NCI-H128 (cell line): ENCODE results near the gene TIAM2.
"Not testable (repeated sequence)": the region's sequence is repeated elsewhere in the genome, so short reads cannot be mapped to it uniquely, and the experiment has no call there.

ENCODE experiments used
- DNase-seq: peaks from one replicate; lab custom pipeline; 2025; ENCODE audit not compliant: unreplicated experiment; lab: John Stamatoyannopoulos, UW

Gene TIAM2

DNA sequence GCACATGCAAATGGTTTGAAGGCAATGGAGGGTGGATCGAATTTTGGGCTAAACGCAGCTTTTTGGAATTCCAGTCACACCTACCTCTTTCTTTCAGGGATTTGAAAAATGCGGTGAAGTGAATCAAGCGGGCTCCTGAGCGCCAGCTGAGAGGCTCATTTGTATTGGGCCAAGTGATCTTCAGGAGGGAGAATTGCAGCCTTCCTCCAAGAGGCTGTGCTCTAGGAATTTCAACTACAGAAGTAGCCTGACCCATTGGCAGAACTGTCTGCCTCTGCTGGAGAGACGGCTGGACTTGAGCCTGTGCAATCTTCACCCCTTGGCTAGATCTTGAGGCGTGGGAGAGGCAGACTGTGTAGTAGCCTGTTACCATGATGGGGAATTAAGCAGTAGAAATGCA, 5.7 kb upstream of the TIAM2 start:
- no peak for DNase-seq

DNA sequence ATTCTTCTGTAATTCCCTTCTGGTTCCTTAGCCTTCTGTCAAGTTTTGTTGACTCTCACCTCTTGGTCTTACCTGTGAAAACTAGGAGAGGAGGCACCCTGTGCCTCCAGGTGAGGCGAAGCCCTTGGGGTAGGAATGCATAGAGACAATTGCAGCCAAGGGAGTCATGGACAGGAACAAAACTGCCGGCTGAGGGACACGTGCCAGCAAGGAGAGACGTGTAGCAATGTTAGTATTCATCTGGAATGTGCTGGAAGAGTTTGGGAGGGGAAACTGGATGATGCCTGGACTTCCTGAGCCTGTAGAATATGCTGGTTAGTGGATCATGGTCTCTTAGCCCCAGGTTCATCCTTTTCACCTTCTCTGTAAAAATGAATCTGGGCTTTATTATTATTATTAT, 3.9 kb upstream of the TIAM2 start:
- DNase-seq, result no peak

DNA sequence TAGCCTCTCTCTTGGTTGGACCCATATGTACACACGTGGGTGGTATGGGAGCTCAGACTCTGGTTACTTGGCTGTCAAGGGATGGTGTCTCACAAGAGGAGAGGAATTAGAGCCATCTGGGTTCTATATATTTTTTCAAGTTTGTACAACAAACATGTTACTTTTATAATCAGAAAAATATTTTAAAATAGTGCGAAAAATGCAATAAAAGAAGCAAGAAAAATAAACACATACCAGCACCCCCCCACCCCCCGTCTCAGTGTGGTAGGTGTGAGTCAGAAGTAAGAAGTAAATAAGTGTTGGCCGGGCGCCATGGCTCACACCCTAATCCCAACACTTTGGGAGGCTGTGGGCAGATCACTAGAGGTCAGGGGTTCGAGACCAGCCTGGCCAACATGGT, 2.1 kb upstream of the TIAM2 start:
- DNase-seq, result no peak

DNA sequence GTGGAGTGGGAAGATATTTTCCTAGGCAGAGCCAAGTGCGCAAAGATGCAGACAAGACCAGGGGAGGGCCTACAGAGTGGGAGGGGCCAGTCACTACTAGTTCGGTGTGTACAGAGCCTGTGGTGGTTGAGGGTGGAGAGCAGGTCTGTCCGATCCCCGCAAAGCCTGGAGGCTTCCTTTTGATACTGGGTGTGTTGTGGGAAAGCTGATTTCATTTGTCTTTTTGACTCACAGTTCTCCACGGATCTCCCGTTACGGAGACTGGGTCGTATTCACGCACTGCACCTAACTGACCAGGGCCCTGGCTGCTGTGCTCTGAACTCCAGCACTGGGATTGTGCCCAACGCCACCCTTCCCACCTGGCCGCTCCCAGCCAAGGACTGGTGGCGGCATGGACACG, 1.4 kb upstream of the TIAM2 start:
- no peak for DNase-seq

DNA sequence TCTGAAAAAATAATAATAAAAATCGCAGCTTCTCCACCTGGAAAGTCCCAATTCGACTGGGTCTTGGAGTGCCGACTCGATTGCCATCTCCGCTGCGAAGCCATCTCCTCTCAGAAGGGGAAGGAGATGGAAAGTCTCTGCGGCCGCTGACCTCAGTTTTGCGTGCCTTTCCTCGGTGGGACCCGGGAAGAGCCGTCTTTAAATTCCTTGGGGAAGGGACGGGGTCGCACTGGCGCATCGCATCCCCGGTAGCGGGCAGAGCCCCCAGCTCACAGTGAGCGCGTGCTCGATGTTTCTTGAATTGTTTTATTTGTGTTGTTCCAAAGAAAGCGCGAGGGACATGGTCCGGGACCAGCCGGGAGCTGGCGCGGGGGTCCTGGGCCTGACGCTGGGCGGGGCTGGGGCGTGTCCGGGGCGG, 270 bp upstream of the TIAM2 start:
- no peak for DNase-seq

DNA sequence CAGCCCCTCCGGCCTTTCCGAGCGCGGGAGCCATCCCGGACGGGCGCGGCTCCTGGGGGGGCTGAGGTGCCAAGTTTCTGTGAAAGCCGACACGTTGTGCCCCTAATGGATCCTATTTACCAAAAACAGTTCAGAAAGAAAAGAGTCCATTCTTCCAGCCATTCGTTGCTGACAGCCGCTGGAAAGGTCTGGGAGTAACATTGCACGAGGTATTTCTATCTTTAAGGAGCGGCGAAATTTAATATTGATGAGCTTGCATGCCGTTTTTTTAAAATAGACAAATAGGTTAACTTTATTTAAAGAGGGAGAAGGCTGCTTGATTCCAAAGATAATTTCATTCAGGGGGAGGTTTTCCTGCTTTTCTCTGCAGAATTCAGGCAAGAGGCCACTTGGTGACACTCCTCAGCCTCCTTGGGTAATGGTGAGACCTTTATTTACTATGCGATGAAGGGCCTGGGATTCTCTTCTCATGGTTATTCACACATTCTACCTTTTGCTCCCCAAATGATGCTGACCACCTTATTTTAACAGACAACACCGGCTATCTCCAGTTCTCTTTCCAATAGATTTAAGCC, 988 bp downstream of the TIAM2 start:
- no peak for DNase-seq

DNA sequence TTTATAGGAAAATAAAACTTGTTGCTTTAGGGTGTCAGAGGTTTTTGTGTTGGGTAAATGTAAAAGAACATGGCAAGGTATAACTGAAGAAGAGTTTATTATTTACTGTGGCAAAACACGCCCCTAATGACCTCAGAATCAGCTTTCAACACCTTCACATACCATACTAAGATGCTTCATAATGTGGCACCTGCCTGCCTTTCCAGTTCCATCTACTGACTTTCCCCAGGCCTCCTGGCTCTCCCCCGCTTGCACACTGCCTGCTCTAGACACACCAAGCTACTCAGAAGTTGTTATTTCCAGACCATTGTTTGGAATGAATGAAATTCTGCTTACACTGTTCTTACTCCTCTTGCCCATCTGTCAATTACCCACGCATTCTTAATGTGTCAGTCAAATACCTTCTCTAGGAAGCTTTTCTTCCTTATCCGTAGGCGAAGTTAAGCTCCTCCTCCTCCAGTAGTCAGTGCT, 1.8 kb downstream of the TIAM2 start:
- no peak for DNase-seq

DNA sequence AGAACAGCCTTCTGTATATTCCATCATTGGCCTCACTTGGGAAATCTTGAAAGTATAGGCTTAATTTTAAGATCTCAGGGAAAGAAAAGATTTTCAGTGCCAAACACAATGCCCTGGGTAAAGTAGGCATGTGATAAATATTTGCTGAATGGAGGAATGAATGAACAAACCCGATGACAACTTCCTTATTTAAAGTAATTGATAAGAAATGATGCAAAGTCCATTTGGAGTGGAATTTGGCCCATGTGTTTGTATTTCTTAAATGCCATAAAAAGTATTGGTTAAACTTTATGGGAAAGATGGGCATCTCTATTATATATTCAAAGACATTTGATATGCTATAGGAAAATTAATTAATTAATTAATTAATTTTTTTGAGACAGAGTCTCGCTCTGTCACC, 3.7 kb downstream of the TIAM2 start:
- no peak for DNase-seq

DNA sequence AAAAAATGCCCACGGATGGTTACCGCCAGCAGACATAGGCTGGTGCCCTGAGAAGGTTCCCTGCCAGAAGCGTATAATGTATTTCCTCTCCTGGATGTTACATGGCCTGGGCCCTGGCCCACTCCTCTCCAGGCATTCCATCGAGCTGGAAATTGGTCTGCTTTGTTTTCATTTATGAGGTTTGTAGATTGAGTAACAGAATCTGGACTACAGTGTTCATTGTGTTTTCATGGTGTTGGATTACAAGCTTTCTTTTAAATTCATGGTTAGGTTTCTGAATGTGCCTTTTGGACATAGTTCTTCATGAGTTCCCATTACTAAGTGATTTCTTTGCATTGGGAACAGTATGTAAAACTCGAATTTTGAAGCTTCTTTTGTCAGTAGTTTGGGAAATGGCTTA, 6.4 kb downstream of the TIAM2 start:
- no peak for DNase-seq

DNA sequence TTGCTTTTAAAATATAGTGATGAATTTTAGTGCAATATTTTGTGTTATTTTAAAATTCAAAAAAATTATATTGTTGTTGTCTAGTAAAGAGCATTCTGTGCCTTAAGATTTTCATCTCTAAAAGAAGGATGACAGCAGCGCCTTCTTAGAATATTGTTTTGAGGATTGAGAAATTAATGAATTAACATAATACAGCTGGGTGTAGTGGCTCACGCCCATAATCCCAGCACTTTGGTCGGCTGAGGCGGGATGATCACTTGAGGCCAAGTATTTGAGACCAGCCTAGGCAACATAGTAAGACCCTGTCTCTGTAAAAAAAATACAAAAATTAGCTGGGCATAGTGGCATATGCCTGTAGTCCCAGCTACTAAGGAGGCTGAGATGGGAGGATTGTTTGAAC, 6.8 kb downstream of the TIAM2 start:
- DNase-seq, result no peak

DNA sequence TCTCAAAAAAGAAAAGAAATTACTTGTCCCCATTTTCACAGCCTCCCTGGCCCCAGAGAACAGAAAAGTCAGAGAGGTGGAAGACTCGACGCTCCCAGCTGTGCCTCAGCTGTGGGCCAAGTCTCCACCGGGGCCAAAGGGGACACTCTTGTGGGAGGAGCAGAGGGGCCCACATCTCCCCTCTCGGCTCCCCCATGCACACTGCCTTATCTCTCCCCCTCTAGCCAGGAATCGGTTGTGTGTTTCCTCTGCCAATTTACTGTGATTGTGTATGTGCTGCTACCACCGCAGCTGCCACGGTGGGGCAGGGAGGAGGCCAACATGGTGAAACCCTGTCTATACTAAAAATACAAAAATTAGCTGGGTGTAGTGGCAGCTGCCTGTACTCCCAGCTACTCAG, 8.4 kb downstream of the TIAM2 start:
- no peak for DNase-seq

DNA sequence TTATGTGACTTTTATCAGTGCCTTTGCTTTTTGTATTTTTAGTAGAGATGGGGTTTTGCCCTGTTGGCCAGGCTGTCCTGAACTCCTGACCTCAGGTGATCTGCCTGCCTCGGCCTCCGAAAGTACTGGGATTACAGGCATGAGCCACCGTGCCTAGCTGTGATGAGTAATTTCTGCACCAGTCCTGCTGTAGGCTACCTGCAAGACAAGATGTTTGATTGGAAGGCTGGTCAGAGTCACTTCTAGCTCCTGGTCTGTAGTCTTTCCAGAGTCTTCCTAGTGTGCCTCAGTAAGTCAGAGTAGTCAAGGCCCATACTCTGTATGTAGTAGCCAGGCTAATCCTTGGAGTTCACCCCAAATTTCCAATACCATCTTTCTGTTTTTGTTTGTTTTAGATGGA, 8.9 kb downstream of the TIAM2 start:
- DNase-seq, result no peak

DNA sequence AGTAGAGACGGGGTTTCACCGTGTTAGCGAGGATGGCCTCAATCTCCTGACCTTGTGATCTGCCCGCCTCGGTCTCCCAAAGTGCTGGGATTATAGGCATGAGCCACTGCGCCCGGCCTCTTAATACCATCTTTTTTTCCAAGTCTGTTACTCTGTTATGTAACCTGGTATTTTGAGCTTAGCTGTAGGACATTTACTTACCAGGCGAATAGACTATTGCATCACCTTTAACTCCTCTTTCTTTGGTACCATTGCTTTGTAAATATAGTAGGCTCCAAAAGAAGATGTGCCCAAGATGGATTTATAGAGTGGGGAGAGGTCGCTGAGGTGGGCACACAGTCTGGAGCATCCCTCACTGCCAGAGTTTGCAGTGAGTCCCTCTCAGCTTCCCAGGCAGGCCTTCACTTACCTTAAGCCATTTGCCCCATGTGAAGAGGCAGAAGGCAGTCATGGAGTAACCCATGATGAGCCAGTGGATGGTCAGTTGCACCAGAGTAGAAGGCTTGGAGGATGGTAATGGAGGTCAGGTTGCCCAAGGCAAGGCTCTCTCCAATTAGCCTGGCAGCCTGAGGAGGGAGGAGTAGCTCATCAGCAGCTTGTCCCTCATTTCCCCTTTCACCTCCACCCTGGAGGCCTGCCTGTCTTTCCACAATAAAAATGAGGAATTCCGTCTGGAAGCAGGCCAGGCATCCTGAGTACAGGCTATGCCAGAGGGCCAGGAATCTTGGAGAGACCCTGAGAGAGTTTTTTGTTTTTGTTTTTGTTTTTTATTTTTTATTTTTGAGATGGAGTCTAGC, 9.7 kb downstream of the TIAM2 start:
- no peak for DNase-seq

DNA sequence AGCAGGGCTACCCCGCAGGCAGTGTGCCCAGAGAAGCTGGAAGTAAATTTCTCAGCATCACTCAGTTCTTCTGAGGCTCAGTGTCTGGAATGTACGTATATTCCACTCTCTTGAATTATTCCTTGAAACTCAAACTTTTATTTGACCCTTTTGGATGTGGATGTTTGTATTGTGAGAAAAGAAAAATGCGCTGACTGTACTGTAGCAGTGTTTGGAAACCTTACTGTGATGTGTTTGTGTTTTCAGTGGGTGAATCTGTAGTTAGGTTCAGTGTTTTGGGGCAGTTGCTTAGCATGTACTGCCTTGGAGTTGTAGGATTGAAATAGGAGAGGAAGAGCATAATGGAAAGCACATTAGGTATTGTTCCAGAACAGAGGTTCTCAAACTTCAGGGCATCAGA, 13.5 kb downstream of the TIAM2 start:
- no peak for DNase-seq

DNA sequence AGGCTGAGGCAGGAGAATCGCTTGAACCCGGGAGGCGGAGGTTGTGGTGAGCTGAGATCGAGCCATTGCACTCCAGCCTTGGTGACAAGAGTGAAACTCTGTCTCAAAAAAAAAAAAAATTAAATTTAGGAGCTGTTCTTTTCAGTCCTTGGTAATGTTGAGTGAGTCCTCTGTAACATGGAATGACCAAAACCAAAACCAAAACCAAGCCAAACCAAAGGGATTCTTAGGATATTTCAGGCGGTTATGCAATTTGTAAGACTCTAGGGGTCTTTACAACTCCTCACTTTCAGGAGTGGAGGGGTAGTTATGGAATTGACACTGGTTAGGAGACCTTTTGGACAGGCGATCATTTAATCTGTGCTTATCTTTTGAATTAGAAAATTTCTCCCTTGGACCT, 15.8 kb downstream of the TIAM2 start:
- no peak for DNase-seq

DNA sequence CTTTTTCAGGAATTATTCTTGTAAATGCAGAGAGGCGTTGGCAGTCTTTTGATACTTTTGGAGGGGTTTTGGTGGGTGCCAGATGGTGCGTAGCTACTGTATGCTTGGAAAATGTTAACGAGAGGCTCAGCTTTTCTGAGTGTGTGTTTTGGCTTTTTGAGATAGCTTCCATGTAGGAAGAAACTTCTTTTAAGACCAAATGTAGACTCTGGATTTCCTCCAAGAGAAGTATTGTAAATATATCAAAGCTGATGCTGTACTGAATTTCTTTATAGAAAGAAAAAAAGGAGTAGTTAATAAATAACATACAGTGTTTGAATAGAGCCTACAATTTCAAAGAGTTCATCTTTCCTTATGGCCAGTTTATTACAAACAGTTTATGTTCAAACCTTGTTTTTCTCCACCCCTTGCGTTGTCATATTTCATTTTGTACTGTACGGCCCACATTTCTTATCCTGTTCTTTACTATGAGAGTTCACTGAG, 16.7 kb downstream of the TIAM2 start:
- no peak for DNase-seq

DNA sequence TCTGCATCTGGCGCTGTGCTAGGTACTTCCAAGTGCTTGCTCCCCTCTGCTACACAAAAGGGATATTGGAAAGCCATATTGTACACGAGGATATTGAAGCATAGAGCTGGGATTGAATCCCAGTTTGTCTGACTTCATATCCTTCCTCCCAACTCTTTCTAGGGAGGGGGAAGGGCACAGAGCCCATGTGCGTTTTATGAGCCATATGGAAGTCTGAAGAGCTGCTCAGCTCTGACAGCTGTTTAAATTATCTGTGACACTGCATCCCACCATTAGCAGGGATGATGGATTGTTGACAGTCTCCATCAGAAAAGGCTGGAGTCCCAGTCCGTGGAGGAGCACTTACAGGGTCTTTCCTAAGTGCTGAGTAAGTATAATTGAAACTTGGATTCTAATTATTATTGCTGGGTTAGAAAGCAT, 18.4 kb downstream of the TIAM2 start:
- no peak for DNase-seq

DNA sequence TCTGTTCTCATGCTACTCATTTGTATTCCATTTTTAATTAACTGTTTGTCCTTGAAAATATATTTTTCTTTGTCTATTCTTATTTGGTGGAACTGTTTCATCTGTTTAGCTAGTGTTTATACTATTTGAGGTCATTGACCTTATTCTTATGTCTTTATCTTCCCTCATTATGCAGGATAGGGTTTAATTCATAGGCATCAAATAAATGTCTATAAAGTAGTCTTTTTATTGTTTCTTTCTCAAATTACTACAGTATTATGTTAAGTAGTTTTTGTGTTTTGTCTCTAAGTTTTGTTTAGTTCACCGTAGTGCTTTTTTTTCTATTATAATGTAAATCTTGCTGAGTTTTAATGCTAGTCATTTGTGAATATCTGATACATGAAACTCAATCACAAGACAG, 19.0 kb downstream of the TIAM2 start:
- no peak for DNase-seq

DNA sequence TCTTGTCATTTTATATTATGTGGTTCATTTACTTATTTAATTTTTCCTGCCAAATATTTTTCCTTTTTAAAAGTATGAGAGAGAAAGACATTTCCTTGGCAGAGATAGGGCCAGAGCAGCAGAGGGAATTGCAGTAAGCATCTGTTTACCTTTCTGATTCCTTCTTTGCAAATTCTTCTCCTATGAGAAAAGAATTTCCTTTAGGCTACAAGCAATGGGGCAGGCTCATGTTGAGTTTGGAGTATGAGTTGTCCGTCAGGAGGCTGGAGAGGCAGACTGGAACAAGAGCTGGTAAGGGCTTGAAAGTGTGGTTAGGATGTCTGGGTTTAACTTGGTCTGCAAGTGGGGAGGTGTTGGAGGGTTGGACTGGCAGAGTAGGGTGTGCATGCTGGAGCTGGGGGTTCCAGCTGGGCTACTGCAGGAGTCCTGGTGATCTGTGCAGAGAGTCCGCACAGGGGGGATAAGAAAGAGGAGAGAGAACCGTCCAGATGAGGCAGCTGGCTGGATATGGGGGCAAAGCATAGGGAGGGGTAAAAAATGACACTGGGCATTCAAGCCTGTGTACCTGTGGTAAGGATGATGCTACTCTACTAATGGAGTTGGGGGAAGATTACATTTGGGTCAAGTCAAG, 19.7 kb downstream of the TIAM2 start:
- DNase-seq, result no peak

DNA sequence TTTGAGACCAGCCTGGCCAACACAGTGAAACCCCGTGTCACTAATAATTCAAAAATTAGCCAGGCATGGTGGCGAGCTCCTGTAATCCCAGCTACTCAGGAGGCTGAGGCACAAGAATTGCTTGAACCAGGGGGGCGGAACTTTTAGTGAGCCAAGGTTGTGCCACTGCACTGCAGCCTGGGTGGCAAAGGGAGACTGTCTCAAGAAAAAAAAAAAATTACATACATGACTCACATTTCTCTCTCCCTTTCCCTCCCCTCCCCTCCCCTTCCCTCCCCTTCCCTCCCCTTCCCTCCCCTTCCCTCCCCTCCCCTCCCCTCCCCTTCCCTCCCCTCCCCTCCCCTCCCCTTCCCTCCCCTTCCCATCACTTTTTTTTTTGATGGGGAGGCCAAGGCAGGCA, 23.3 kb downstream of the TIAM2 start:
- not testable (repeated sequence) for DNase-seq

DNA sequence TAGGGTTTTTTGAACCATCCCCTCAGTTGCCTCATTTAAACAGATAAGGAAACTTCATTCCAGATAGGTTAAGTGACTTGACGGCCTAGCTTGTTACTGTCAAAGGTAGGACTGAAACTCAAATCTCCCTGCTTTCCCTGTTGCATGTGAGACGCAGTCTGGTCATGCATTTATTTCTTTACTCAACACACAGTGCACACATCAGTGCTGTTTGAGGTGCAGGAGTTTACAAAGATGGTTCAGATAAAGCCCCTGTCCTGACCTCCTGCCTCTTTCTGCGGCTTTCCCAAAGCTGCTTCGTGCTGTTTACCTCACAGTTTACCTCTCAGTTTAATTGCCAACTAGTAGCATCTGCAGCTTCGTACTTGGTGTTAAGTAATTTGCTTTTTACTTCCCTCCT, 26.6 kb downstream of the TIAM2 start:
- no peak for DNase-seq

DNA sequence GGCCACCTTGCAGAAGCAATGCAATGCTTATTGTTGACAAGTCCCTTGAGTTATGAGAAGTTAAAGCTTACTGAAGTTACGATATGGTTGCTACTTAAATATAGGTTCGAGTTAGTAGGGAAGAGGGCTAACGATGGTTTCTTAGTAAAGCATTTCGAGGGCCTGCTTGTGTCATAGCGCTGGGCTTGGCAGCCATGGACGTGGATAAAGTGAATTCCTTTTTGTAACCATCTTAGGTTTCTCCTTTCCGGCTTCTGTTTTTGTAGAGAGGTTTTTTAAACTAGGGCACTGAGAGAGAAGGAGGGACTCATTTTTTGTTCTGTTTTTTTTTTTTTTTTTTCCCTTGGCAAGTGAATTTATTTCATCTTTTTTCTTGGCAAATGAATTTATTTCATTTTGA, 27.6 kb downstream of the TIAM2 start:
- DNase-seq, result no peak
